Keratinocyte (primary cell): ENCODE results near the gene RFX2.

Experiments used
- EZH2 ChIP-seq: IDR thresholded peaks from one replicate; pipeline ENCODE4 v1.6.1; 2012; ENCODE audit warnings: inconsistent platforms, mild to moderate bottlenecking, low read length, moderate library complexity
- TF ChIP-seq, protein P1 (sequence below), 3 experiments: IDR thresholded peaks in 1 of 3; conservative IDR thresholded peaks in 1 of 3; optimal IDR thresholded peaks in 1 of 3; 2 replicates in 2 of 3; 3 replicates in 1 of 3; pipeline versions ENCODE3 to v1.5.1; 2011; ENCODE audit warnings: low read length in 3 of 3, mild to moderate bottlenecking in 3 of 3, moderate library complexity in 2 of 3, control low read depth in 1 of 3, inconsistent platforms in 1 of 3; ENCODE audit not compliant: insufficient read depth in 2 of 3; ENCODE audit errors: extremely low read depth in 1 of 3

DNA sequence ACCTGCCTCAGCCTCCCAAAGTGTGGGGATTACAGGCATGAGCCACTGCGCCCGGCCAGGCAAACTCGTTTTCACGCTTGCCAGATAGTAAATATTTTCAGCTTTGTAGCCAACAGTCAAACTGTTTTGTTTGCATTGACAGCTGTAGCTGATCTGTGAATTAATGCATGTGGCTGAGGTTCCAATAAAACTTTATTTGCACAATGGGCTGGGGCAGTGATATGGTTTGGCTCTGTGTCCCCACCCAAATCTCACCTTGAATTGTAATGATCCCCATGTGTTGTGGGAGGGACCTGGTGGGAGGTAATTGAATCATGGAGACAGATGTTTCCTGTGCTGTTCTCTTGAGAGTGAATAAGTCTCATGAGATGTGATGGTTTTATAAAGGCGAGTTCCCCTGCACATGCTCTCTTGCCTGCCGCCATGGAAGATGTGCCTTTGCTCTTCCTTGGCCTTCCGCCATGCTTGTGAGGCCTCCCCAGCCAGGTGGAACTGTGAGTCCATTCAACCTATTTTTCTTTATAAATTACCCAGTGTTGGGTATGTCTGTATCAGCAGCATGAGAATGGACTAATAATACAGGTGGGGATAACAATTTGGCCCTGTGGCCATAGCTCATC is 110.0 kb downstream of the RFX2 start:
- TF ChIP-seq, protein P1, sequence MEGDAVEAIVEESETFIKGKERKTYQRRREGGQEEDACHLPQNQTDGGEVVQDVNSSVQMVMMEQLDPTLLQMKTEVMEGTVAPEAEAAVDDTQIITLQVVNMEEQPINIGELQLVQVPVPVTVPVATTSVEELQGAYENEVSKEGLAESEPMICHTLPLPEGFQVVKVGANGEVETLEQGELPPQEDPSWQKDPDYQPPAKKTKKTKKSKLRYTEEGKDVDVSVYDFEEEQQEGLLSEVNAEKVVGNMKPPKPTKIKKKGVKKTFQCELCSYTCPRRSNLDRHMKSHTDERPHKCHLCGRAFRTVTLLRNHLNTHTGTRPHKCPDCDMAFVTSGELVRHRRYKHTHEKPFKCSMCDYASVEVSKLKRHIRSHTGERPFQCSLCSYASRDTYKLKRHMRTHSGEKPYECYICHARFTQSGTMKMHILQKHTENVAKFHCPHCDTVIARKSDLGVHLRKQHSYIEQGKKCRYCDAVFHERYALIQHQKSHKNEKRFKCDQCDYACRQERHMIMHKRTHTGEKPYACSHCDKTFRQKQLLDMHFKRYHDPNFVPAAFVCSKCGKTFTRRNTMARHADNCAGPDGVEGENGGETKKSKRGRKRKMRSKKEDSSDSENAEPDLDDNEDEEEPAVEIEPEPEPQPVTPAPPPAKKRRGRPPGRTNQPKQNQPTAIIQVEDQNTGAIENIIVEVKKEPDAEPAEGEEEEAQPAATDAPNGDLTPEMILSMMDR (optimal IDR thresholded peaks at IDR 0.05 in 1 of 3, IDR thresholded peaks at IDR 0.05 in 1 of 3, conservative IDR thresholded peaks at IDR 0.05 in 1 of 3; ENCODE audit: extremely low read depth in 1 of 3, insufficient read depth in 2 of 3, low read length in 3 of 3), result no peak
- no peak for TF ChIP-seq EZH2
